Smooth muscle cell (in vitro differentiated cells): ENCODE results near the gene PNKD. TPM values are rescaled to one million over a fixed set of nuclear protein-coding genes. Genes with fewer than 3 reads are reported as not detected.

ENCODE experiments used
- DNase-seq: peaks from one replicate; lab custom pipeline; 2025; ENCODE audit not compliant: unreplicated experiment; lab: John Stamatoyannopoulos, UW
- H2AFZ ChIP-seq: fragments of 200-600 bp; sonication (generic); 2 replicates; pipeline ENCODE4 v1.6.0; 2016; ENCODE audit warnings: antibody characterized with exemption, low read depth, mild to moderate bottlenecking
- H3F3A ChIP-seq: fragments of 200-600 bp; sonication (generic); 2 replicates; pipeline ENCODE4 v1.6.0; 2017; ENCODE audit warnings: antibody characterized with exemption, low read depth
- H3K27ac ChIP-seq: fragments of 200-600 bp; sonication (generic); 2 replicates; pipeline ENCODE4 v1.5.1; 2016; ENCODE audit warnings: low read depth, mild to moderate bottlenecking
- H3K27me3 ChIP-seq: fragments of 200-600 bp; sonication (generic); 2 replicates; pipeline ENCODE4 v1.6.1; 2016; ENCODE audit warnings: low read depth, mild to moderate bottlenecking
- H3K36me3 ChIP-seq: fragments of 200-600 bp; sonication (generic); 2 replicates; pipeline ENCODE4 v1.5.1; 2016; ENCODE audit warnings: low read depth
- H3K4me1 ChIP-seq: fragments of 200-600 bp; sonication (generic); 2 replicates; pipeline ENCODE4 v1.5.1; 2016; ENCODE audit warnings: low read depth
- H3K4me2 ChIP-seq: fragments of 200-600 bp; sonication (generic); 2 replicates; pipeline ENCODE4 v1.6.0; 2016; ENCODE audit warnings: mild to moderate bottlenecking
- H3K4me3 ChIP-seq: fragments of 200-600 bp; sonication (generic); 2 replicates; pipeline ENCODE4 v1.5.1; 2016; ENCODE audit warnings: mild to moderate bottlenecking
- H3K79me2 ChIP-seq: fragments of 200-600 bp; sonication (generic); 2 replicates; pipeline ENCODE4 v1.6.0; 2016; ENCODE audit warnings: low read depth, mild to moderate bottlenecking
- H3K9ac ChIP-seq: fragments of 200-600 bp; sonication (generic); 2 replicates; pipeline ENCODE4 v1.6.0; 2016; ENCODE audit warnings: low read depth
- H3K9me3 ChIP-seq: fragments of 200-600 bp; sonication (generic); replicated peaks from 2 replicates; pipeline ENCODE4 v1.5.1; 2016; ENCODE audit warnings: low read depth
- H4K20me1 ChIP-seq: fragments of 200-600 bp; sonication (generic); 2 replicates; pipeline ENCODE4 v1.6.0; 2016; ENCODE audit warnings: low read depth
- WGBS: methylation state at CpG from one replicate; pipeline ENCODE4 v1.1.7; 2016; ENCODE audit warnings: low lambda C conversion rate; 5-methylcytosine and 5-hydroxymethylcytosine counted together
- polyA plus RNA-seq: library from polyadenylated mRNA; unstranded; fragments of >200 nt; fragmentation: Nextera tagmentation; extraction: Ambion mirVana; gene quantifications from 2 replicates; pipeline ENCODE4 v1.2.1, GENCODE V29; 2016
- total RNA-seq: library from RNA; depleted of rRNA; stranded (reverse); fragments of >200 nt; gene quantifications from 2 replicates; pipeline ENCODE4 v1.2.3, GENCODE V29; 2014
- TF ChIP-seq, protein P1 (sequence below): fragments of 200-600 bp; sonication (generic); IDR thresholded peaks from 2 replicates; pipeline ENCODE4 v1.5.1; 2017; ENCODE audit warnings: borderline replicate concordance, mild to moderate bottlenecking, antibody characterized with exemption; ENCODE audit not compliant: insufficient read depth, poor library complexity, severe bottlenecking

The PNKD gene
- total and polyA plus RNA-seq, 2 experiments from 2014 or later = 42.0 to 126 TPM

DNA sequence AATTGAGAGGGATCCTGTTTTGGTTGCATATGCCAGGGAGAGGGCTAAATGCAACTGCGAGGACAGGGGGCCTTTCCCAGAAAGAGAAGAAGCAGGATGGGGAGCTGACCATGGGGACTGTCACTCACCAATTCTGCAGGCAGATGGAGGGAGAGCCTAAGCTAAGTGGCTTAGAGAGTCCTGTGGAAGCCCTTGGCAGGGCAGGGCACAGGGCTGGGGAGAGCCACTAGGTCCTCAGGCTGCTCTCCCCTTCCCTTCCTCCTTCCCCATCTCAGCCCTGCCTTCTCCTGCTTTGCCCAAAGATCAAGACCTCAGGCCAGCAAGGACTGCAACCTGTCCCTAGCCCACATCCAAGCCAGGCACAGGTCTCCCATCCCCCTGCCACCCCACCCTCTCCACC lies 62.0 kb downstream of the PNKD start:
- H3K27ac ChIP-seq = peak overlapping the region; percentile 75
- no peaks in the 10 kb centered on the region for H3K36me3 ChIP-seq
- no peak overlapping the region for H3K9ac ChIP-seq
- H3K9me3 ChIP-seq = no peaks in the 10 kb centered on the region
- H3F3A ChIP-seq = peaks cover 10% of the 10 kb centered on the region
- no peaks in the 10 kb centered on the region for H4K20me1 ChIP-seq
- H3K27me3 ChIP-seq = no peaks in the 10 kb centered on the region
- peak overlapping the region; percentile 74 for H3K4me2 ChIP-seq
- H3K4me1 ChIP-seq = peaks cover 22% of the 10 kb centered on the region
- WGBS = 75% methylated on average over 1 of the region's 1 CpG
- DNase-seq = no peak
- no peak overlapping the region for H2AFZ ChIP-seq
- TF ChIP-seq, protein P1, sequence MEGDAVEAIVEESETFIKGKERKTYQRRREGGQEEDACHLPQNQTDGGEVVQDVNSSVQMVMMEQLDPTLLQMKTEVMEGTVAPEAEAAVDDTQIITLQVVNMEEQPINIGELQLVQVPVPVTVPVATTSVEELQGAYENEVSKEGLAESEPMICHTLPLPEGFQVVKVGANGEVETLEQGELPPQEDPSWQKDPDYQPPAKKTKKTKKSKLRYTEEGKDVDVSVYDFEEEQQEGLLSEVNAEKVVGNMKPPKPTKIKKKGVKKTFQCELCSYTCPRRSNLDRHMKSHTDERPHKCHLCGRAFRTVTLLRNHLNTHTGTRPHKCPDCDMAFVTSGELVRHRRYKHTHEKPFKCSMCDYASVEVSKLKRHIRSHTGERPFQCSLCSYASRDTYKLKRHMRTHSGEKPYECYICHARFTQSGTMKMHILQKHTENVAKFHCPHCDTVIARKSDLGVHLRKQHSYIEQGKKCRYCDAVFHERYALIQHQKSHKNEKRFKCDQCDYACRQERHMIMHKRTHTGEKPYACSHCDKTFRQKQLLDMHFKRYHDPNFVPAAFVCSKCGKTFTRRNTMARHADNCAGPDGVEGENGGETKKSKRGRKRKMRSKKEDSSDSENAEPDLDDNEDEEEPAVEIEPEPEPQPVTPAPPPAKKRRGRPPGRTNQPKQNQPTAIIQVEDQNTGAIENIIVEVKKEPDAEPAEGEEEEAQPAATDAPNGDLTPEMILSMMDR = no peak
- no peak overlapping the region for H3K4me3 ChIP-seq
- H3K79me2 ChIP-seq = peaks cover 10% of the 10 kb centered on the region

DNA sequence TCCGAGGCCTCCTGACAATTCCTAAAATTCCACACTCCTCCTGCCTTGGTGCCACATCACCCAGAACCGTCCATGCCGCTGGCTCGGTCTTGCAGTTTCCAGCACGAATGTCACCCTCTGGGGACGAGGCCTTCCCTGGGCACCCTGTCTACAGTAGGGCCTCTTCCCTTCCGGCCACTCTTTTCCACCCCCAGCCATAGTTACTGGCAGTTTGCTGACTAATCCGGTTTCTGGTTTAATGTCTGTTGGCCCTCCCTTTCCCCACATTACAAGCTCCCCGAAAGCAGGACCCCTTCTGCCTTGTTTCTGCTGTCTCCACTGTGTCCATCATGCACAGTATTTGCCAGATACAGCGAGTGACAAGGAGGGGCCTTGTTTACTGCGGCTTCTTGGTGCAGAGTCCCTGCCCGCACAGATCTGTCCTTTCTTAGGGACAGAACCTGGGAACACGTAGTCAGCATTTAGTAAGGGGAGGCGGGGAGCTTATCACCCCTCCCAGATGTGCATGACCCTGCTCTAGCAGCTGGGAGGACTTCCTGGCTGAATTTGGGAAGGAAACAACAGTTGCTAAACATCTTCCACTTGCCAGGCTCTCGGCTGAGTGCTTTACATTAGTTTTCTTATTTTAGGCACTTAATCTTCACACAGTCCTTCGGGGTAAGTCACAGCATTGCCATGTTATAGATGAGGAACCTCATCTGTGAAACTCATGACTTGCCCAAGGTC lies 62.8 kb downstream of the PNKD start:
- TF ChIP-seq, protein P1 = no peak
- no peaks in the 10 kb centered on the region for H3K36me3 ChIP-seq
- H3K9ac ChIP-seq = peak overlapping the region; percentile 1
- peaks cover 10% of the 10 kb centered on the region for H3F3A ChIP-seq
- H3K4me1 ChIP-seq = peaks cover 21% of the 10 kb centered on the region
- no peak overlapping the region for H3K4me3 ChIP-seq
- peaks cover 10% of the 10 kb centered on the region for H3K79me2 ChIP-seq
- peak overlapping the region; percentile 47 for H2AFZ ChIP-seq
- no peaks in the 10 kb centered on the region for H3K9me3 ChIP-seq
- peak overlapping the region; percentile 75 for H3K27ac ChIP-seq
- no peaks in the 10 kb centered on the region for H4K20me1 ChIP-seq
- peak; percentile 15 for DNase-seq
- WGBS = 32% methylated on average over 16 of the region's 16 CpGs
- H3K27me3 ChIP-seq = no peaks in the 10 kb centered on the region
- H3K4me2 ChIP-seq = peak overlapping the region; percentile 74

DNA sequence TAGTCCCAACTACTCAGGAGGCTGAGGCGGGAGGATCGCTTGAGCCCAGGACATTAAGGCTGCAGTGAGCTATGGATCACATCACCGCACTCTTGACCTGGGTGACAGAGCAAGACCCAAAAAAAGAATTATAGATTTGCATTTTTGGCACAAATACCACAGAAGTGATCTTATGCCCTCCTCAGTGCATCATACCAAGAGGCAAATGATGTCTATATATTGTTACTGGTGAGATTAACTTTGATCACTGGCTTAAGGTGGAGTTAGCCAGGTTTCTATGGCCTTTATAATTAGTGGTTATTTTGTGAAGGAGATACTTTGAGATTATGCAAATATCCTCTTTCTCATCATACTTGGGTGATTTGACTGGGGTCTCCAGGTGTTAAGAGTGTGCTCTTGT lies 64.2 kb downstream of the PNKD start:
- TF ChIP-seq, protein P1 = no peak
- 99% methylated on average over 3 of the region's 3 CpGs for WGBS
- no peak for DNase-seq
- H3K36me3 ChIP-seq = no peaks in the 10 kb centered on the region
- H3K27me3 ChIP-seq = no peaks in the 10 kb centered on the region
- no peaks in the 10 kb centered on the region for H4K20me1 ChIP-seq
- H3K9me3 ChIP-seq = no peaks in the 10 kb centered on the region
- H3K4me3 ChIP-seq = no peak overlapping the region
- no peak overlapping the region for H3K27ac ChIP-seq
- no peak overlapping the region for H3K9ac ChIP-seq
- H3K4me1 ChIP-seq = peaks cover 18% of the 10 kb centered on the region
- H2AFZ ChIP-seq = no peak overlapping the region
- H3F3A ChIP-seq = peaks cover 10% of the 10 kb centered on the region
- H3K4me2 ChIP-seq = no peak overlapping the region
- H3K79me2 ChIP-seq = peaks cover 6% of the 10 kb centered on the region

DNA sequence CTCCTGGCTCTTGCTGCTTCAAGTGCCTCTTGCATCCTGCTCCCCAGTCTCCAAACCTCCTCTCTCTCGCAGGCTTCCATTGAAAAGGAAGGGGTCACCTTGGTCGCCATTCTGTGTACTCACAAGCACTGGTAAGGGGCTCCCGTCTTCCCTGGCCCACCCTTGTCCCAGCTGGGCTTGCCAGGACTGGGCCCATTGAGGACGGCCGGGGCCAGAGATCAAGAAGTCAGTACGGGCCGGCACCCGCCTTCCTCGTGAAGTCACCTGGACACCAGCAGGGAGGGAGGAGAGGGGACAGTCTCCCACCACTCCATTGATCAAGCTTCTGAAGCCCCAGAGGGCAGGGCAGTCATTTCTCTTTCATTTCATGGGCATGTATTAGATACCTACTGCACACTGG lies 70.3 kb downstream of the PNKD start:
- Histone ChIP-seq H3K9ac (no peak overlapping the region), H3K9me3 (no peaks in the 10 kb centered on the region), H3K27me3 (no peaks in the 10 kb centered on the region), H3K36me3 (no peaks in the 10 kb centered on the region), H2AFZ (no peak overlapping the region), H3K4me2 (no peak overlapping the region), H3K79me2 (peaks cover under 1% of the 10 kb centered on the region), H3K27ac (no peak overlapping the region), H3K4me1 (no peaks in the 10 kb centered on the region), H3K4me3 (no peak overlapping the region), H3F3A (no peaks in the 10 kb centered on the region), H4K20me1 (no peaks in the 10 kb centered on the region)
- DNase-seq = no peak
- TF ChIP-seq, protein P1 = no peak
- 94% methylated on average over 9 of the region's 9 CpGs for WGBS
